Stimulated activated naive CD8-positive, alpha-beta T cell treated with anti-CD3 and anti-CD28 coated beads, Interleukin-15, Interleukin-2, amounts not matched to agents 100 ng/mL and 50 ng/mL, for 24 hours (primary cell): ENCODE data around the gene MAPK11.

ENCODE experiments used
- H3K27ac Mint-ChIP-seq: one replicate; pipeline ENCODE4 v1.8.0; 2021; ENCODE audit warnings: mild to moderate bottlenecking, mixed read lengths
- H3K27me3 Mint-ChIP-seq: one replicate; pipeline ENCODE4 v1.8.0; 2021; ENCODE audit warnings: mixed read lengths
- H3K36me3 Mint-ChIP-seq: one replicate; pipeline ENCODE4 v1.8.0; 2021; ENCODE audit warnings: low read depth, mixed read lengths
- H3K4me1 Mint-ChIP-seq: one replicate; pipeline ENCODE4 v1.8.0; 2021; ENCODE audit warnings: low read depth, mixed read lengths
- H3K4me3 Mint-ChIP-seq: one replicate; pipeline ENCODE4 v1.8.0; 2021; ENCODE audit warnings: mild to moderate bottlenecking, mixed read lengths
- H3K9me3 Mint-ChIP-seq: one replicate; pipeline ENCODE4 v1.8.0; 2021; ENCODE audit warnings: mixed read lengths

MAPK11 gene

GRCh38 chr22:50268655-50269113 lies 1.5 kb downstream of the MAPK11 start:
- Mint-ChIP-seq H3K9me3 (no peaks in the 10 kb centered on the region), H3K27ac (no peak overlapping the region), H3K36me3 (no peaks in the 10 kb centered on the region), H3K4me1 (peaks cover 12% of the 10 kb centered on the region), H3K27me3 (no peaks in the 10 kb centered on the region), H3K4me3 (peak overlapping the region; percentile 7)

GRCh38 chr22:50267591-50268390 lies 2.4 kb downstream of the MAPK11 start:
- no peak overlapping the region for H3K4me3 Mint-ChIP-seq
- no peaks in the 10 kb centered on the region for H3K36me3 Mint-ChIP-seq
- H3K9me3 Mint-ChIP-seq: no peaks in the 10 kb centered on the region
- no peak overlapping the region for H3K27ac Mint-ChIP-seq
- peaks cover 11% of the 10 kb centered on the region for H3K4me1 Mint-ChIP-seq
- peaks cover 1% of the 10 kb centered on the region for H3K27me3 Mint-ChIP-seq

- H3K4me1 Mint-ChIP-seq: peaks cover 17% of the 10 kb centered on the region
- no peak overlapping the region for H3K4me3 Mint-ChIP-seq
- no peaks in the 10 kb centered on the region for H3K9me3 Mint-ChIP-seq
- H3K27ac Mint-ChIP-seq: no peak overlapping the region
- H3K27me3 Mint-ChIP-seq: peaks cover 9% of the 10 kb centered on the region
- H3K36me3 Mint-ChIP-seq: no peaks in the 10 kb centered on the region
These were observed 3.2 kb downstream of the MAPK11 start for GRCh38 chr22:50266994-50267393.

GRCh38 chr22:50264946-50265669 lies 5.1 kb downstream of the MAPK11 start:
- H3K4me3 Mint-ChIP-seq: no peak overlapping the region
- no peaks in the 10 kb centered on the region for H3K36me3 Mint-ChIP-seq
- H3K27me3 Mint-ChIP-seq: peaks cover 10% of the 10 kb centered on the region
- no peak overlapping the region for H3K27ac Mint-ChIP-seq
- H3K9me3 Mint-ChIP-seq: no peaks in the 10 kb centered on the region
- H3K4me1 Mint-ChIP-seq: peaks cover 10% of the 10 kb centered on the region

DNA sequence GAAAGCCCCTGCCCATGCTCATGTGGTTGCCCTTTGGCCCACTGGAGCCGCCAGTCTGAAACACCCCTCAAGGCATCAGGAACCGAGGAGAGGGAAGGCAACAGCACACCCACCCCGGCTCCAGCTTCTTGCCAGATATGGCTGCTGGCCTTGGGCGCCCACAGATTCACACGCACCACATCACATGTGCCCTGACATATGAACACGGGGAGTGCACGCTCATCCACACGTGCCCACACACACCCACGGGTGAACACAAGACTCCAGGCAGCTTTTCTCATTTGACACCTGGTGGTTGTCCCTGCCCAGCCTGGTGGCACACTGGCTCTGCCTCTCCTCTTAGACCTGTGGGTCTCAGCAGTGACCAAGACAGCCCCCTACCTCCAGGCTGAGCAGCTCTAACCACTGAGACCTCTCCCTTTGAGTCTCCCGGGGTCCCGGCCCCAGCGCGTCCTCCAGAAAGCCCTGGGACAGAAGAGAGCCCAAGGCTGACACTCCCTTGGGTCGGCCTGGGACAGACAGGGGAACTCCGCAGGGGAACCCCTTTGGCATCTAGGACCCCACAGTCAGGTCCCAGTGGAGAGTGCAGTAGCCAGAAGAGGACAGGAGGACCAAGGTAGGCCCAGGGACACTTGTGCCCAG lies 6.0 kb downstream of the MAPK11 start:
- Mint-ChIP-seq H3K9me3 (no peaks in the 10 kb centered on the region), H3K36me3 (no peaks in the 10 kb centered on the region), H3K27ac (no peak overlapping the region), H3K27me3 (peaks cover 10% of the 10 kb centered on the region), H3K4me1 (peaks cover 10% of the 10 kb centered on the region), H3K4me3 (no peak overlapping the region)

GRCh38 chr22:50262973-50263617 lies 7.1 kb downstream of the MAPK11 start:
- Mint-ChIP-seq H3K4me1 (peaks cover 7% of the 10 kb centered on the region), H3K4me3 (no peak overlapping the region), H3K27me3 (peaks cover 10% of the 10 kb centered on the region)

GRCh38 chr22:50262460-50262911 lies 7.7 kb downstream of the MAPK11 start:
- Mint-ChIP-seq H3K36me3 (no peaks in the 10 kb centered on the region), H3K27ac (no peak overlapping the region), H3K4me3 (peak overlapping the region; percentile 63), H3K9me3 (no peaks in the 10 kb centered on the region), H3K27me3 (peaks cover 10% of the 10 kb centered on the region), H3K4me1 (peaks cover 7% of the 10 kb centered on the region)

More at GRCh38 chr22:50262973-50263617, 7.1 kb downstream of the MAPK11 start:
- Mint-ChIP-seq H3K36me3 (no peaks in the 10 kb centered on the region), H3K27ac (no peak overlapping the region), H3K9me3 (no peaks in the 10 kb centered on the region)

- H3K4me3 Mint-ChIP-seq: peak within 1 kb of the TSS; percentile 63
- H3K36me3 Mint-ChIP-seq: no peaks in the 10 kb centered on the region
- H3K27ac Mint-ChIP-seq: no peak within 1 kb of the TSS
- peaks cover 7% of the 10 kb centered on the region for H3K4me1 Mint-ChIP-seq
- H3K27me3 Mint-ChIP-seq: peaks cover 10% of the 10 kb centered on the region
- H3K9me3 Mint-ChIP-seq: no peaks in the 10 kb centered on the region
These were observed 8.3 kb downstream of the MAPK11 start, which contains the start of gene MAPK12 for GRCh38 chr22:50261615-50262459. Gene MAPK12, minus strand, starts transcription at chr22:50261683. Its CDS starts 174 bp downstream, at chr22:50261509.

GRCh38 chr22:50260801-50261614 lies 9.2 kb downstream of the MAPK11 start:
- H3K27me3 Mint-ChIP-seq: peaks cover 10% of the 10 kb centered on the region
- H3K9me3 Mint-ChIP-seq: no peaks in the 10 kb centered on the region
- no peaks in the 10 kb centered on the region for H3K36me3 Mint-ChIP-seq
- H3K4me1 Mint-ChIP-seq: peaks cover 7% of the 10 kb centered on the region
- peak overlapping the region; percentile 23 for H3K4me3 Mint-ChIP-seq
- no peak overlapping the region for H3K27ac Mint-ChIP-seq

- Mint-ChIP-seq H3K4me1 (peaks cover 7% of the 10 kb centered on the region), H3K36me3 (no peaks in the 10 kb centered on the region), H3K27me3 (peaks cover 10% of the 10 kb centered on the region), H3K27ac (no peak overlapping the region), H3K4me3 (peak overlapping the region; percentile 23), H3K9me3 (no peaks in the 10 kb centered on the region)
These were observed 9.8 kb downstream of the MAPK11 start for GRCh38 chr22:50260434-50260800.

DNA sequence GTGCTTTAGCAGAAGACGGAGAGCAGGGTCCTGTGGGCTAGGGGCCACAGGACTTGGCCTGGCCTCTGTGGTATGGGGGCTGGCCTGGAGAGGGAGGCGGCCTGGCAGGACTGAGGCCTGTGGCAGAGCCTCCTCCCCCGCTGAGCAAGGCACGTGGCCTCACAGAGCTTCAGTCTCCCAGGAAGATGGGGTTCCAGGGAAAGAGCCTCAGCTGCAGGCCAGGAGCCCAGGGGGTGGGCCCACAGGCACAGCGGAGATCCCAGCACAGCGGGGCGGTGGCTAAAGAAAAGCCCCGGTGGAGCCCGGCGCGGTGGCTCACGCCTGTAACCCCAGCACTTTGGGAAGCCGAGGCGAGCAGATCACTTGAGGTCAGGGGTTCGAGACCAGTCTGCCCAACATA lies 10.9 kb downstream of the MAPK11 start:
- Mint-ChIP-seq H3K36me3 (no peaks in the 10 kb centered on the region), H3K4me1 (peaks cover 7% of the 10 kb centered on the region), H3K27me3 (peaks cover 10% of the 10 kb centered on the region), H3K27ac (no peak overlapping the region), H3K4me3 (no peak overlapping the region), H3K9me3 (no peaks in the 10 kb centered on the region)

DNA sequence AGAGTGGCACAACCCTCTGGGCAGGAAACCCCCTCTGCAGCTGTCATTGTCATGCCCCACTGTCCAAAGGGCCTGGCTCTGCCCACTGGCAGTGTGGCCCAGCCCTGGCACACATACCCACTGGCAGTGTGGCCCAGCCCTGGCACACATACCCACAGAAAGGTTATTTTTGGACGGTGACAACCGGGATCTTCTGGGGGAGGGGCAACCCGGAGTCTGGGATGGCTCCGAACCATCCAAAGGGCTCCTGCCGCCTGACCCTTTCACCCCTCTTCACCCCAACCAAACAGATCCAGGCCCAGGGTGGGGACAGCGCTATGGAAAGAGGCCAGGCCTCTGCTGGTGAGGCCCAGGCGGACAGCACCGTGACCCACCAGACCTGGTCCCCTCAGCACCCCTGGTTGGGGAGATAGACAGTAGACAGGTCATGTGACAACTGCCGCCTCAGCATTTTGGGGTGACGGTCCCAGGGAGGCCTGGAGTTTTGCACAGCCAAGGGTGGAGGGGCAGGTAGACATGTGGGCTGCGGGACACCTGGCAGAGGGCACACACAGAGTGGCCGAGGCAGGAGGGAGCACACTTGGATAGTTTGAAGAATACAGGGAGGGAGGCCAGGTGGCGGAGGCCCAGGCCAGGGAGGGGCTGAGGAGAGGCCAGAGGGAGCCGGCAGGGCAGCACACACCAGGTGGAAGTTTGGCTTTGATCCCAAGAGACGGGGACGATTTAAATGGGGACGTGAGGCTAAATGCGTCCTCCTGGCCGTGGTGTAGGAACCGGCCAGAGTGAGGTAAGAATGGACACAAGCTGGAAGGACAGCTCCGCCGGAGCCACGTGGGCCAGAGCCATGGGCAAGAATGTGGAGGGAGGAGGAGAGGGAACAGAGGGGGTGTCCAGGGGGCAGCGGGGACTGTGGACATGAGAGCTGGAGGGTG lies 11.6 kb downstream of the MAPK11 start:
- Mint-ChIP-seq H3K4me1 (peaks cover 7% of the 10 kb centered on the region), H3K36me3 (no peaks in the 10 kb centered on the region), H3K9me3 (no peaks in the 10 kb centered on the region), H3K27ac (no peak overlapping the region), H3K27me3 (peaks cover 10% of the 10 kb centered on the region), H3K4me3 (no peak overlapping the region)
